ENCODE measurements around the gene CADPS. TPM values are rescaled to one million over a fixed set of nuclear protein-coding genes. Genes with fewer than 3 reads are reported as not detected.
A peak's percentile ranks its signal among the peaks of the same experiment; 100 is the strongest.

Gene CADPS
- total RNA-seq, 1 donor from 2014 or later = 149 TPM

DNA sequence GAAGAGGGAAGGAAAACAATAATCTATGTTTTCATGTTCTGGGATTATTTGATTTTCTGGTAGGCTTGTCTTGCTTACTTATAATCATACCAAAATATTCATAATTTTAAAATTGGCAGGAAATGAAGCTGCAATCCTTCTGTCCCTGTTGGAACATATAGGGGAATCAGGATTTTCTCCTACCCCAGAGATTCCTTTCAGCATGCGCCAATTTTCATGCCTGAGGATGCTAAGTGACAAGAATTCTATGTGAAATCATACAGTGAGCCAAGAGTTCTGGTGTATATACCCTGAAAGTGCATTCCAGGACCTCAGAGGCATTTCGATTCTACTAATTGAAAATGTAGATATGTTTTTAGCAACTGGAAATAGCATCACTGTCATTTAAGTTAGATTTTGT lies 9.9 kb upstream of the CADPS start:
- no peak for TF ChIP-seq CTCF (IDR thresholded peaks at IDR 0.05; ENCODE audit: unreplicated experiment)
- no peaks in the 10 kb centered on the region for H3K36me3 Mint-ChIP-seq (ENCODE audit: insufficient read depth)
- no peak overlapping the region for H3K4me3 Mint-ChIP-seq (ENCODE audit: low read depth)
- no peaks in the 10 kb centered on the region for H3K27me3 Mint-ChIP-seq
- H3K4me1 Mint-ChIP-seq (ENCODE audit: low read depth) = peaks cover 3% of the 10 kb centered on the region
- no peak overlapping the region for H3K27ac Mint-ChIP-seq
- no peaks in the 10 kb centered on the region for H3K9me3 Mint-ChIP-seq (ENCODE audit: low read depth)
- DNase-seq (ENCODE audit: low spot score, unreplicated experiment) = no peak

GRCh38 chr3:62884096-62884870 lies 9.1 kb upstream of the CADPS start:
- H3K4me1 Mint-ChIP-seq (ENCODE audit: low read depth) = peaks cover 3% of the 10 kb centered on the region
- no peaks in the 10 kb centered on the region for H3K9me3 Mint-ChIP-seq (ENCODE audit: low read depth)
- no peak for TF ChIP-seq CTCF (IDR thresholded peaks at IDR 0.05; ENCODE audit: unreplicated experiment)
- no peak overlapping the region for H3K4me3 Mint-ChIP-seq (ENCODE audit: low read depth)
- H3K36me3 Mint-ChIP-seq (ENCODE audit: insufficient read depth) = no peaks in the 10 kb centered on the region
- H3K27ac Mint-ChIP-seq = no peak overlapping the region
- no peak for DNase-seq (ENCODE audit: low spot score, unreplicated experiment)
- H3K27me3 Mint-ChIP-seq = no peaks in the 10 kb centered on the region

GRCh38 chr3:62882676-62883200 lies 7.5 kb upstream of the CADPS start:
- Mint-ChIP-seq H3K36me3 (ENCODE audit: insufficient read depth) (no peaks in the 10 kb centered on the region), H3K4me3 (ENCODE audit: low read depth) (no peak overlapping the region), H3K27me3 (no peaks in the 10 kb centered on the region), H3K27ac (no peak overlapping the region), H3K4me1 (ENCODE audit: low read depth) (peaks cover 1% of the 10 kb centered on the region), H3K9me3 (ENCODE audit: low read depth) (no peaks in the 10 kb centered on the region)
- TF ChIP-seq CTCF (IDR thresholded peaks at IDR 0.05; ENCODE audit: unreplicated experiment) = no peak
- DNase-seq (ENCODE audit: low spot score, unreplicated experiment) = no peak

GRCh38 chr3:62876064-62876463 lies 848 bp upstream of the CADPS start:
- TF ChIP-seq CTCF (IDR thresholded peaks at IDR 0.05; ENCODE audit: unreplicated experiment) = no peak
- Mint-ChIP-seq H3K27me3 (no peaks in the 10 kb centered on the region), H3K4me1 (ENCODE audit: low read depth) (peaks cover 25% of the 10 kb centered on the region), H3K4me3 (ENCODE audit: low read depth) (peak overlapping the region; percentile 87), H3K27ac (peak overlapping the region; percentile 91), H3K36me3 (ENCODE audit: insufficient read depth) (no peaks in the 10 kb centered on the region), H3K9me3 (ENCODE audit: low read depth) (no peaks in the 10 kb centered on the region)
- peak; percentile 79 for DNase-seq (ENCODE audit: low spot score, unreplicated experiment)

GRCh38 chr3:62875558-62876002 lies 364 bp upstream of the CADPS start:
- no peak for DNase-seq (ENCODE audit: low spot score, unreplicated experiment)

More at GRCh38 chr3:62875558-62876002, 364 bp upstream of the CADPS start:
- no peaks in the 10 kb centered on the region for H3K27me3 Mint-ChIP-seq
- H3K36me3 Mint-ChIP-seq (ENCODE audit: insufficient read depth) = no peaks in the 10 kb centered on the region
- H3K9me3 Mint-ChIP-seq (ENCODE audit: low read depth) = no peaks in the 10 kb centered on the region
- TF ChIP-seq CTCF (IDR thresholded peaks at IDR 0.05; ENCODE audit: unreplicated experiment) = no peak
- peaks cover 25% of the 10 kb centered on the region for H3K4me1 Mint-ChIP-seq (ENCODE audit: low read depth)
- peak overlapping the region; percentile 91 for H3K27ac Mint-ChIP-seq
- H3K4me3 Mint-ChIP-seq (ENCODE audit: low read depth) = peak overlapping the region; percentile 87

Data from progenitor cell of endocrine pancreas (in vitro differentiated cells).